ENCODE measurements around the gene KCP.

The KCP gene

GRCh38 chr7:128865303-128865702 lies 45.2 kb downstream of the KCP start:
- no peak for TF ChIP-seq CTCF (IDR thresholded peaks at IDR 0.05; ENCODE audit: borderline replicate concordance, insufficient read depth, low read depth, low read length)
- H3K4me3 ChIP-seq (ENCODE audit: low read depth, low read length), result no peak overlapping the region

- H3K4me3 ChIP-seq (ENCODE audit: low read depth, low read length), result peak overlapping the region; percentile 84
- TF ChIP-seq CTCF (IDR thresholded peaks at IDR 0.05; ENCODE audit: borderline replicate concordance, insufficient read depth, low read depth, low read length), result peak; percentile 63
Measured at GRCh38 chr7:128863433-128863989, 47.0 kb downstream of the KCP start.

GRCh38 chr7:128862571-128863432 lies 47.7 kb downstream of the KCP start, which contains the start of gene ATP6V1F:
TSS of gene ATP6V1F (plus strand) at chr7:128862856. CDS start at chr7:128862905, 49 bp downstream.
- H3K4me3 ChIP-seq (ENCODE audit: low read depth, low read length), result peak within 1 kb of the TSS; percentile 84
- TF ChIP-seq CTCF (IDR thresholded peaks at IDR 0.05; ENCODE audit: borderline replicate concordance, insufficient read depth, low read depth, low read length), result no peak

GRCh38 chr7:128861957-128862570 lies 48.4 kb downstream of the KCP start:
- H3K4me3 ChIP-seq (ENCODE audit: low read depth, low read length), result peak overlapping the region; percentile 12
- no peak for TF ChIP-seq CTCF (IDR thresholded peaks at IDR 0.05; ENCODE audit: borderline replicate concordance, insufficient read depth, low read depth, low read length)

GRCh38 chr7:128860158-128861073 lies 50.1 kb downstream of the KCP start:
- no peak overlapping the region for H3K4me3 ChIP-seq (ENCODE audit: low read depth, low read length)
- TF ChIP-seq CTCF (IDR thresholded peaks at IDR 0.05; ENCODE audit: borderline replicate concordance, insufficient read depth, low read depth, low read length), result 0 out of 2 replicates have a peak, but pooled peaks have one; percentile 7

GRCh38 chr7:128859232-128860157 lies 51.0 kb downstream of the KCP start:
- H3K4me3 ChIP-seq (ENCODE audit: low read depth, low read length), result no peak overlapping the region
- TF ChIP-seq CTCF (IDR thresholded peaks at IDR 0.05; ENCODE audit: borderline replicate concordance, insufficient read depth, low read depth, low read length), result no peak
